Measurements from ENCODE around the gene PLXNC1.

Gene PLXNC1

GRCh38 chr12:94299846-94300245, 151.5 kb downstream of the PLXNC1 start:
- Histone ChIP-seq H3K4me2 (ENCODE audit: low read length) (no peak overlapping the region), H3K79me2 (ENCODE audit: insufficient read depth, low read length) (no peaks in the 10 kb centered on the region), H3K9ac (ENCODE audit: low read length) (no peak overlapping the region), H3K4me1 (ENCODE audit: insufficient read depth, low read length, severe bottlenecking) (peaks cover 7% of the 10 kb centered on the region), H2AFZ (ENCODE audit: low read length) (no peak overlapping the region), H3K27ac (ENCODE audit: low read depth, low read length, poor library complexity, severe bottlenecking) (no peak overlapping the region), H3K4me3 (ENCODE audit: low read depth, low read length, poor library complexity, severe bottlenecking) (no peak overlapping the region), H3K36me3 (ENCODE audit: insufficient read depth, low read length) (peaks cover 20% of the 10 kb centered on the region; the same call in 1 of the 2 replicates), H4K20me1 (ENCODE audit: insufficient read depth, low read length) (no peaks in the 10 kb centered on the region), H3K9me2 (ENCODE audit: low read depth, low read length) (no peaks in the 10 kb centered on the region), H3F3A (ENCODE audit: insufficient read depth, low read length) (no peaks in the 10 kb centered on the region), H3K27me3 (ENCODE audit: insufficient read depth, low read length) (no peaks in the 10 kb centered on the region), H3K9me3 (ENCODE audit: low read length) (no peaks in the 10 kb centered on the region)
- no peak for TF ChIP-seq CTCF (IDR thresholded peaks at IDR 0.05; ENCODE audit: low read length)
- no peak for TF ChIP-seq EZH2 (IDR thresholded peaks at IDR 0.05; ENCODE audit: borderline replicate concordance, low read length)

GRCh38 chr12:94304012-94304411, 155.6 kb downstream of the PLXNC1 start:
- Histone ChIP-seq H3K27me3 (ENCODE audit: insufficient read depth, low read length) (no peaks in the 10 kb centered on the region), H4K20me1 (ENCODE audit: insufficient read depth, low read length) (no peaks in the 10 kb centered on the region), H3K9me2 (ENCODE audit: low read depth, low read length) (no peaks in the 10 kb centered on the region), H3F3A (ENCODE audit: insufficient read depth, low read length) (no peaks in the 10 kb centered on the region), H3K9ac (ENCODE audit: low read length) (no peak overlapping the region), H3K27ac (ENCODE audit: low read depth, low read length, poor library complexity, severe bottlenecking) (no peak overlapping the region), H3K79me2 (ENCODE audit: insufficient read depth, low read length) (no peaks in the 10 kb centered on the region), H3K4me2 (ENCODE audit: low read length) (no peak overlapping the region), H2AFZ (ENCODE audit: low read length) (no peak overlapping the region), H3K9me3 (ENCODE audit: low read length) (no peaks in the 10 kb centered on the region), H3K4me1 (ENCODE audit: insufficient read depth, low read length, severe bottlenecking) (no peaks in the 10 kb centered on the region), H3K36me3 (ENCODE audit: insufficient read depth, low read length) (peaks cover 53% of the 10 kb centered on the region), H3K4me3 (ENCODE audit: low read depth, low read length, poor library complexity, severe bottlenecking) (no peak overlapping the region)
- TF ChIP-seq EZH2 (IDR thresholded peaks at IDR 0.05; ENCODE audit: borderline replicate concordance, low read length): no peak
- no peak for TF ChIP-seq CTCF (IDR thresholded peaks at IDR 0.05; ENCODE audit: low read length)

GRCh38 chr12:94304566-94305061, 156.2 kb downstream of the PLXNC1 start:
- TF ChIP-seq EZH2 (IDR thresholded peaks at IDR 0.05; ENCODE audit: borderline replicate concordance, low read length) (no peak), CTCF (IDR thresholded peaks at IDR 0.05; ENCODE audit: low read length) (no peak)
- Histone ChIP-seq H3K79me2 (ENCODE audit: insufficient read depth, low read length) (no peaks in the 10 kb centered on the region), H3K4me1 (ENCODE audit: insufficient read depth, low read length, severe bottlenecking) (no peaks in the 10 kb centered on the region), H3K9me3 (ENCODE audit: low read length) (no peaks in the 10 kb centered on the region), H4K20me1 (ENCODE audit: insufficient read depth, low read length) (no peaks in the 10 kb centered on the region), H3K9me2 (ENCODE audit: low read depth, low read length) (no peaks in the 10 kb centered on the region), H3K27me3 (ENCODE audit: insufficient read depth, low read length) (no peaks in the 10 kb centered on the region), H3K4me3 (ENCODE audit: low read depth, low read length, poor library complexity, severe bottlenecking) (no peak overlapping the region), H3F3A (ENCODE audit: insufficient read depth, low read length) (no peaks in the 10 kb centered on the region), H3K4me2 (ENCODE audit: low read length) (no peak overlapping the region), H3K9ac (ENCODE audit: low read length) (no peak overlapping the region), H3K27ac (ENCODE audit: low read depth, low read length, poor library complexity, severe bottlenecking) (no peak overlapping the region), H3K36me3 (ENCODE audit: insufficient read depth, low read length) (peaks cover 59% of the 10 kb centered on the region), H2AFZ (ENCODE audit: low read length) (no peak overlapping the region)

Measured in OCI-LY1 (cell line).